Psoas muscle (tissue), 8 donors: ENCODE results near the gene RBM27. TPM values are rescaled to one million over a fixed set of nuclear protein-coding genes. Genes with fewer than 3 reads are reported as not detected.

Experiments
- ATAC-seq, 4 donors: fragments of 200-7000 bp; cut with Tn5 transposase; one replicate each; pipeline ENCODE4 v1.9.1; 2020; ENCODE audit warnings: moderate library complexity in 3 of 4, mild to moderate bottlenecking in 2 of 4
- DNase-seq, 2 donors: peaks; one replicate each; pipeline ENCODE4 v3.0.0-alpha.2; 2020
- H3K27ac ChIP-seq: fragments of 200-600 bp; one replicate; pipeline ENCODE4 v1.8.0; 2022
- H3K27me3 ChIP-seq, 3 donors: fragments of 200-600 bp in 1 of 3; one replicate each; pipeline versions ENCODE4 v1.6.1 to v1.8.0; 2013 to 2022; ENCODE audit warnings: low read length in 2 of 3, mild to moderate bottlenecking in 2 of 3, moderate library complexity in 1 of 3; ENCODE audit not compliant: insufficient read depth in 3 of 3
- H3K36me3 ChIP-seq, 2 donors: fragments of 200-600 bp in 1 of 2; one replicate each; pipeline versions ENCODE4 v1.6.1 to v1.8.0; 2013 to 2022; ENCODE audit warnings: low read depth in 1 of 2, mild to moderate bottlenecking in 1 of 2, moderate library complexity in 1 of 2; ENCODE audit not compliant: insufficient read depth in 1 of 2
- H3K4me1 ChIP-seq: fragments of 200-600 bp; one replicate; pipeline ENCODE4 v1.8.0; 2022
- H3K4me3 ChIP-seq: fragments of 200-600 bp; one replicate; pipeline ENCODE4 v1.8.0; 2022; ENCODE audit warnings: mild to moderate bottlenecking
- H3K9me3 ChIP-seq: fragments of 200-600 bp; one replicate; pipeline ENCODE4 v1.8.0; 2022
- CTCF ChIP-seq: fragments of 200-600 bp; IDR thresholded peaks from one replicate; pipeline ENCODE4 v1.8.0; 2022; ENCODE audit warnings: antibody characterized with exemption
- WGBS, 3 donors: extraction: QIAGEN DNeasy Blood & Tissue Kit; methylation state at CpG; one replicate each; pipeline versions ENCODE4 v1.1.6 to v1.1.7; 2013; 5-methylcytosine and 5-hydroxymethylcytosine counted together
- intact Hi-C, 2 donors: fragments of 100-400 bp; cut with DNase I; formaldehyde crosslinking; loops; one replicate each; pipeline versions ENCODE4 v1.11.0 to v1.14.2; 2022
- polyA plus RNA-seq, 3 donors: library from polyadenylated mRNA; stranded (reverse); fragments of 200-250 nt; gene quantifications; one replicate each; pipeline ENCODE4 v1.2.3, GENCODE V29; 2013
- total RNA-seq, 4 donors: library from RNA; stranded (reverse); fragmentation: NEBNext Ultra II Directional in 2 of 4; extraction: Animal tissue kit (Norgen Biotek cat#: 25700) in 2 of 4; gene quantifications; one replicate each; pipeline versions ENCODE4 v1.2.1 to v1.2.4, GENCODE V29; 2021 to 2023
- donor health status: healthy with polysubstance abuse.
- donor health status: DM: no; HTN: no; CAD: no; lungs with moderate emphysema.
- donor health status: Bipolar disorder and iron deficiency.
- donor health status: healthy.
- donor health status: DM: yes; HTN: yes; CAD: no.
- donor health status: DM: no; HTN: no; CAD: no.
- donor health status: DM: no; HTN: no; CAD: no.
- donor health status: DM: yes; HTN: yes; CAD: no.

The RBM27 gene
- total and polyA plus RNA-seq, 7 donors: 5.7 to 17.0 (median 11.4) TPM

GRCh38 chr5:146221234-146221633 lies 17.8 kb downstream of the RBM27 start:
- no peaks in the 10 kb centered on the region for H3K4me1 ChIP-seq
- intact Hi-C loops: no loop called here
- H3K27ac ChIP-seq: no peak overlapping the region
- no peaks in the 10 kb centered on the region for H3K9me3 ChIP-seq
- no peaks in the 10 kb centered on the region for H3K27me3 ChIP-seq
- peaks cover 2 to 52% of the 10 kb centered on the region in 2 donors for H3K36me3 ChIP-seq
- no peak for ATAC-seq
- WGBS, 3 donors: 62 to 75% (median 73%) methylated on average over 3 of the region's 3 CpGs
- no peak for DNase-seq
- no peak overlapping the region for H3K4me3 ChIP-seq
- TF ChIP-seq CTCF: no peak

- no peak for DNase-seq
- Histone ChIP-seq H3K9me3 (no peaks in the 10 kb centered on the region), H3K27me3 (no peaks in the 10 kb centered on the region), H3K27ac (no peak overlapping the region), H3K4me3 (no peak overlapping the region), H3K36me3 (peaks cover 2 to 60% of the 10 kb centered on the region in 2 donors), H3K4me1 (no peaks in the 10 kb centered on the region)
- TF ChIP-seq CTCF: no peak
- intact Hi-C loops: no loop called here
- 89 to 97% (median 90%) methylated on average over 1 of the region's 1 CpG for WGBS, 3 donors
- ATAC-seq: no peak
These were observed 18.6 kb downstream of the RBM27 start for GRCh38 chr5:146222005-146222404.

- TF ChIP-seq CTCF: no peak
- Histone ChIP-seq H3K9me3 (no peaks in the 10 kb centered on the region), H3K27me3 (no peaks in the 10 kb centered on the region), H3K4me3 (no peak overlapping the region), H3K4me1 (no peaks in the 10 kb centered on the region), H3K36me3 (peaks cover 2 to 63% of the 10 kb centered on the region in 2 donors), H3K27ac (no peak overlapping the region)
- DNase-seq (no peak), ATAC-seq (no peak)
- intact Hi-C loops: no loop called here
- 100% methylated on average over 1 of the region's 1 CpG for WGBS, 3 donors
These were observed 19.8 kb downstream of the RBM27 start for GRCh38 chr5:146223179-146223578.

- Histone ChIP-seq H3K9me3 (no peaks in the 10 kb centered on the region), H3K36me3 (peaks cover 0 to 79% of the 10 kb centered on the region in 2 donors), H3K4me3 (no peak overlapping the region), H3K27me3 (no peaks in the 10 kb centered on the region), H3K4me1 (peaks cover 6% of the 10 kb centered on the region), H3K27ac (no peak overlapping the region)
- intact Hi-C loops: no loop called here
- no peak for TF ChIP-seq CTCF
- ATAC-seq: no peak
- DNase-seq: no peak
These were observed 25.8 kb downstream of the RBM27 start for GRCh38 chr5:146229222-146229621.

GRCh38 chr5:146232223-146232622 lies 28.8 kb downstream of the RBM27 start:
- Histone ChIP-seq H3K9me3 (no peaks in the 10 kb centered on the region), H3K4me3 (no peak overlapping the region), H3K36me3 (peaks cover 0 to 74% of the 10 kb centered on the region in 2 donors), H3K27me3 (no peaks in the 10 kb centered on the region), H3K27ac (no peak overlapping the region), H3K4me1 (peaks cover 6% of the 10 kb centered on the region)
- ATAC-seq (no peak), DNase-seq (no peak)
- no peak for TF ChIP-seq CTCF
- 93 to 97% (median 96%) methylated on average over 6 of the region's 6 CpGs for WGBS, 3 donors
- intact Hi-C loops: no loop called here
